IPS-18a (cell line): ENCODE data around the gene PGAM5.
"Not testable (repeated sequence)": the region's sequence is repeated elsewhere in the genome, so short reads cannot be mapped to it uniquely, and the experiment has no call there.

Experiments used
- H3K27ac ChIP-seq: one replicate; pipeline ENCODE4 v1.5.1; 2013; ENCODE audit warnings: low read length
- H3K27me3 ChIP-seq: one replicate; pipeline ENCODE4 v1.6.1; 2013; ENCODE audit warnings: mild to moderate bottlenecking, low read length; ENCODE audit not compliant: control insufficient read depth, insufficient read depth
- H3K36me3 ChIP-seq: one replicate; pipeline ENCODE4 v1.6.1; 2013; ENCODE audit warnings: low read depth, low read length; ENCODE audit not compliant: control insufficient read depth
- H3K4me1 ChIP-seq: one replicate; pipeline ENCODE4 v1.6.1; 2013; ENCODE audit warnings: low read depth, low read length; ENCODE audit not compliant: control insufficient read depth
- H3K4me3 ChIP-seq: one replicate; pipeline ENCODE4 v1.5.1; 2013; ENCODE audit warnings: low read length
- H3K9ac ChIP-seq: one replicate; pipeline ENCODE4 v1.6.1; 2013; ENCODE audit warnings: mild to moderate bottlenecking, low read length, moderate library complexity
- H3K9me3 ChIP-seq: one replicate; pipeline ENCODE4 v1.6.1; 2013; ENCODE audit warnings: low read depth, low read length; ENCODE audit not compliant: control insufficient read depth

The PGAM5 gene

DNA sequence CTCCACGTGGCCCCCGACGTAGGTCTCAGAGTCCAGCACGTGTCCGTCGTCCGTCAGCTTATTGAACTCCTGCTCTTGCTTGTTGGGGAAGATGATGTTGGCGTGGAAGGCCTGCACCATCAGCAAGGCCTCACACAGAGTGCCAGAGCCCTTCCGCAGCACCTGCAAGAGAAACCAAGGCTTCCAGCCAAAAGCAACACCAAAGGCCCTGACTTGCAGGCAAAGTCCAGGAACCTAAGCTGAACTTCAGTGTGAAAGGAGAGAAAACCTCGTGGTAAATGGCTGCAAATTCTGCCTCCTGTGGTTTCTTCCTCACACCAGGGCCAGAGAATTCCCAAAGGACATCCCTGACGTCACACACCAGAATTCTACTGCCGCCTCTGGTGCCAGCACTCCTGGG lies 38.0 kb upstream of the PGAM5 start:
- peaks cover 80% of the 10 kb centered on the region for H3K36me3 ChIP-seq

DNA sequence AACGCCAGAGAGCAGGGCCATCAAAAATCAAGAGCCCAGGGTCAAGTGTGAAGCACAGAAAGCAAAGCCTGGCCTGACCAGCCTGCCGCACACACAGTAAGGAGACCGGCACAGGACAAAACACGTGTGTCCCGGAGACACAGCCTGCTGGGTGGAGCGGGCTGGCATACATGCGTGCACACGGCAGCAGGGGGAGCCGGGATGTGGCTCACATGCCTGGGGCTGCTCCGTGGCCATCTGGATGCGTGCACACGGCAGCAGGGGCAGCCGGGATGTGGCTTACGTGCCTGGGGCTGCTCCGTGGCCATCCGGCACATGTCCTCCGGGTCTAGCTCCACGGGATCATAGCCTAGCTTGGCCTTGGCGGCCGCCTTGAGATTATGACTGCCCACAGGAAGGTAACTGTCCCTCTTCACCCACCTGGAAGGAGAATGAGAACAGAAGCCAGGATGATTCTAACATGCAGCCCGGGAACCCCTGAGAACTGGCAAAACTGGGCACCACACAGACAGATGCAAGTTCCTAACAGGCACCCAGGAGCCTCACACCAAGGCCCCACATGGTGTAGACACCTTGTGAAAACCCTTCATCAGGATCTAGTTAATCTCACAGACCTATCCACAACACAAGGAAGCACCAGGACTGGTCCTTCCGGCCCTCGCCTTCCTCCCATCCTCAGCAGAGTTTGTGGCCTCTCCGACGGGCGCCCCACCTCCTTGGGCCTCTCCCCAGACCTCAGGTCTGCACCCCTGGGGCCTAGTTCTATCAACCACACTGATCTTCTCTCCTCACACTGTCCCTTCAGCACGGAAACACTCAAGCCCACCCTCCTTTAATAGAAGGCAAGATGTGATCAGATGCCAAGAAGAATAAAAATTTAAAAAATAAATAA lies 37.1 kb upstream of the PGAM5 start:
- peaks cover 82% of the 10 kb centered on the region for H3K36me3 ChIP-seq
- no peaks in the 10 kb centered on the region for H3K4me1 ChIP-seq
- H3K27me3 ChIP-seq = no peaks in the 10 kb centered on the region
- no peak overlapping the region for H3K9ac ChIP-seq
- no peak overlapping the region for H3K27ac ChIP-seq
- H3K4me3 ChIP-seq = no peak overlapping the region
- H3K9me3 ChIP-seq = no peaks in the 10 kb centered on the region

More for the DNA sequence above, 38.0 kb upstream of the PGAM5 start:
- H3K27me3 ChIP-seq = no peaks in the 10 kb centered on the region
- H3K4me3 ChIP-seq = no peak overlapping the region
- no peaks in the 10 kb centered on the region for H3K9me3 ChIP-seq
- H3K4me1 ChIP-seq = no peaks in the 10 kb centered on the region
- H3K9ac ChIP-seq = no peak overlapping the region
- no peak overlapping the region for H3K27ac ChIP-seq

DNA sequence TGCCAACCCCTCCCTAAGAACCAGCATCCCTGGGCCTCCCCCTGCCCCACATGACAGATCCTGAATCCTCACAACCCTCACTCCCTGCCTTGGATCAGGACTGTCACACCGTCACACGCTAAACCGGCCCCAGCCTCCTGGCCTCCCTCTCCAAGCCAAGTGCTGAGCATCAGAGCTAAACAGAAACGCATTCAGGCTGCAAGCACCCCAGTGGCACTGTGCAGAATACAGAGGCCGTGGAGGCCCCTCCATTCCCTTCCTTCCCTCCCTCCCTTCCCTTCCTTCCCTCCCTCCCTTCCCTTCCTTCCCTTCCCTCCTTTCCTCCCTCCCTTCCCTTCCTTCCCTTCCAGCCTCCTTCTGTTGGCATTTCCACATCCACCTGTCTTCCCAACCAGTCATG lies 36.1 kb upstream of the PGAM5 start:
- Histone ChIP-seq H3K27ac (no peak overlapping the region), H3K9ac (no peak overlapping the region)

DNA sequence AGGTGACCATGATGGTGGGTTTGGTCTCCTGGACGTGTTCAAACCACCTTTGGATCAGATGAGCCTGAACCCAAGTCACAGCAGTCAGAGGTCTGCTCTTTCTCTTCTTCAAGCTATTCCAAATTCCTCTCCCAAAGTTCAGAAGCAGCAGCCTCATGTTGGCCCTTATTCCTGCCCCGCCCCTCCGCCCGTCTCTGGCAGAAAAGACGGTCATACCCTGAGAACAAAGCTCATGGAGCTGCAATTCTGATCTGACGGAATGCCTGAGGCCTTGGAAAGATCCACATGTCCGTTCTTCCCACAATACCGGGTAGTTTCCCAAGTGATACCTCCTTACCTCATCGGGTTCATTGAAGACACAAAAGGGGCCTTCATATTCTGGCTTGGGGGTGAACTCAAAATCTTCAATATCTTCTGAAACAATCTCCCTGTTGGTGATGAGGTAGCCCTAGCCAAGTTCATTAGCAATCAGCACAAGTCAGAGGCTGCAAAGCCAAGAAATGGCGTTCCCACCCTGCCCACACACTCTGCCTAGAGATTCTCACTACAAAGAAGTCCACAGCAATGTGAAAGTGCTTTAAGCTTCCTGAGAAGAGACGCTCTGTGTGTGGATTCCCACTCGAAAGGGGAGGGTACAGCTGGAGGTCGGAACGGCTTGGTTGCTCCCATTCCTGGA lies 34.7 kb upstream of the PGAM5 start:
- H3K4me3 ChIP-seq = no peak overlapping the region
- H3K9ac ChIP-seq = no peak overlapping the region
- H3K4me1 ChIP-seq = no peaks in the 10 kb centered on the region
- no peak overlapping the region for H3K27ac ChIP-seq
- H3K9me3 ChIP-seq = no peaks in the 10 kb centered on the region
- H3K36me3 ChIP-seq = peaks cover 78% of the 10 kb centered on the region
- no peaks in the 10 kb centered on the region for H3K27me3 ChIP-seq

More for the DNA sequence above, 36.1 kb upstream of the PGAM5 start:
- Histone ChIP-seq H3K4me3 (no peak overlapping the region), H3K27me3 (no peaks in the 10 kb centered on the region), H3K9me3 (no peaks in the 10 kb centered on the region), H3K36me3 (peaks cover 82% of the 10 kb centered on the region), H3K4me1 (no peaks in the 10 kb centered on the region)

DNA sequence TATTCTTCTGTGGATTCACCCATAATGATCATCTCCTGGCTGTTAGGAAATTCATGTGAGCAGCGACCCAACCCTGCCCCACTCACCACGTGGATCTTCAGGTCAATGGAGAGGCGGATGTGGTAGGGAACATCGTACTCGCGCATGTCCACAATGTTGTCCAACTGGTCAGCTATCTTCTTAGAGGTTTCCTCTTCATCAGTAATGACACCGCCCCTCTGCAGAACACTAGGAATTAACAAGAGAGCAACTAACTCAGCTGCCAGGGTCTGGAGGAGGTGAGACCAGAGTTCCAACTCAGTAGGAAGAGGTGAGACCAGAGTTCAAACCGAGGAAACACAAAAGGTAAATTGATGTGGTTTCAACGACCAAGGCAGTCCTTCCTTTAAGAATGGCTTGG lies 33.1 kb upstream of the PGAM5 start:
- no peaks in the 10 kb centered on the region for H3K9me3 ChIP-seq
- no peaks in the 10 kb centered on the region for H3K4me1 ChIP-seq
- H3K27me3 ChIP-seq = no peaks in the 10 kb centered on the region
- no peak overlapping the region for H3K9ac ChIP-seq
- no peak overlapping the region for H3K4me3 ChIP-seq
- H3K36me3 ChIP-seq = peaks cover 64% of the 10 kb centered on the region
- no peak overlapping the region for H3K27ac ChIP-seq

DNA sequence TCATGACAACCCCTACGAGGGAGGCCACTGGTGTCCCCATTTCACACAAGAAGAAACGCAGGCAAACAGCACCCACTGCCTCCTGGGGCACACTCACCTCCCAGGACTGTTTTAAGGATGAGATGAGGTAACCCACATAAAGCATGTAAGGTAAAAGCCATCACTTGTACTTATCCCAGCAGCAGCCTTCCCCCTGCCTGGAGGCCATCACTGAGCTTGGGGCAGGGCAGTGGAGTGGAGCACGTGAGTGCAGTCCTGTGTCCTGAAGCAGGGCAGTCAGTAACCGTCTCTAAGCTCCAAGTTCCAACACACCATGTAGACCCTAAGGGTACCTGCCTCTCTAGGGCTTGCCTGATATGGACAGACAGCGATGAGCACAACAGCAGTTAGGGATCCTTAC lies 25.2 kb upstream of the PGAM5 start:
- Histone ChIP-seq H3K36me3 (no peaks in the 10 kb centered on the region), H3K27ac (no peak overlapping the region), H3K9ac (no peak overlapping the region), H3K4me1 (no peaks in the 10 kb centered on the region), H3K9me3 (no peaks in the 10 kb centered on the region), H3K4me3 (peak overlapping the region; percentile 27), H3K27me3 (peaks cover 12% of the 10 kb centered on the region)

DNA sequence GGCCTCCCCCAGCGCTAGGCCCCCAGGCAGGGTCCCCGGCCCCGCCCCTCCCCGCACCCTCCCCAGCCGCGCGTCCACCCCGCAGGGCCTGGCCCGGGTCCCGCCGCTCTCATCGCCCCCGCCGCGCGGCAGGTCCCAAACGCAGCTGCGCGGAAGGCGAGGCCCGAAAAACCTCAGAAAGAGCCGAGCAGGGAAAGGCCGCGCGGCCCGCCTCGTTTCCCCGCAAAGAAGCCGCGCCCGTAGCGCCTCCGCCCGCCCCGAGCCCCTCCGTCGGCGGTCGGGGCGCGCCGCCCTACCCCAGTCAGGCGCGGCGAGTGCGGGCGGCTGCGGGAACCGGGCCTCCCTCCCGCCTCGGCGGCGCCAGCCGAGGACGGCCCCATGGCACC lies 23.8 kb upstream of the PGAM5 start:
- Histone ChIP-seq H3K9ac (peak overlapping the region; percentile 67), H3K4me3 (peak overlapping the region; percentile 58), H3K27me3 (peaks cover 12% of the 10 kb centered on the region), H3K9me3 (no peaks in the 10 kb centered on the region), H3K4me1 (no peaks in the 10 kb centered on the region), H3K36me3 (no peaks in the 10 kb centered on the region), H3K27ac (no peak overlapping the region)

DNA sequence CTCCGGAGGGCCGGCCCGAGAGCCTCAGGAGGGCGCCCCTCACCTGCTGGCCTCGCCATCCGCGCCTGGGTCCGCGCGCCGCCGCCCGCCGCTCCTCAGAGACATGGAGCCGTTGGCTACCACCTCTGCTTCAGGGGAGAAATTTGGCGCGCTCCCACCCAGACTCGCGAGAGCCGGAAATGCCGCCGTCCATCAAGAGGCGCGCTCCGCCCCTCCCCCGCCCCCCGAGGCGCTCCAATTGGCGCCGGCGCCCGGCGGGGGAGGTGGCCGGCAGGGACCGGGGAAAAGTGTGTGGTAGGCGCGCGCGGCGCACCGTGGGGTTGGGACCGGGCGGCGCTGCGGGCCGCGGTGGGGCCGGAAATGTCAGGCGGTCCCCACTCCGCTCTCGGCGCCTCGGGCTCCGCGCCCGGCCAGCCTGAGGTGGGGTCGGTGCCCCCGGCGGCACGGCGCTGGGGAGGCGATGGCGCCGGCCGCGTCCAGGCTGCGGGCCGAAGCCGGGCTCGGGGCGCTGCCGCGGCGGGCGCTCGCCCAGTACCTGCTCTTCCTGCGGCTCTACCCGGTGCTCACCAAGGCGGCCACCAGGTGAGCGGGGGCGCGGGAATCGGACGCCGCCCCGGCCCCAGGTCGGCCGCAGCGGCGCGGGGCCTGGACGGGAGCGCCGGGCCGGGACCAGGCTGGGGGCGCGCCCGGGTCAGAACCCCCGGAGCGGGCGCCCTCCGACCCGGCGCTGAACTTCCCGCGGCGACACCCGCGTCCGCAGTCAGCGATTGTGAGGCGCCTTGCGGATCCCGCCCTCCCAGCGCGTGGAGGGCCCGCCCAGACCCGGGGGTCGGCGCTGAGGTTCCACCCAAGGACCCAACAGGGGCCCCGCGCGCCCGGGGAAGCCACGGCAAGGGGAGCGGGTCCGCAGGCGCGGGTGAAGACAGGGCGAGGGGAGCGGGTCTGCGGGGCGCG lies 23.2 kb upstream of the PGAM5 start, which contains the start of the genes POLE and PXMP2:
POLE (minus strand) TSS at position 132 of the 954 bp plus-strand sequence; CDS start at position 105, 27 bp downstream.
PXMP2 (plus strand) TSS at position 377 of the 954 bp plus-strand sequence; CDS start at position 461, 84 bp downstream.
- H3K9me3 ChIP-seq = no peaks in the 10 kb centered on the region
- peaks cover 12% of the 10 kb centered on the region for H3K27me3 ChIP-seq
- no peaks in the 10 kb centered on the region for H3K36me3 ChIP-seq
- peak within 1 kb of the TSS; percentile 67 for H3K9ac ChIP-seq
- H3K27ac ChIP-seq = no peak within 1 kb of the TSS
- H3K4me1 ChIP-seq = no peaks in the 10 kb centered on the region
- H3K4me3 ChIP-seq = peak within 1 kb of the TSS; percentile 58

DNA sequence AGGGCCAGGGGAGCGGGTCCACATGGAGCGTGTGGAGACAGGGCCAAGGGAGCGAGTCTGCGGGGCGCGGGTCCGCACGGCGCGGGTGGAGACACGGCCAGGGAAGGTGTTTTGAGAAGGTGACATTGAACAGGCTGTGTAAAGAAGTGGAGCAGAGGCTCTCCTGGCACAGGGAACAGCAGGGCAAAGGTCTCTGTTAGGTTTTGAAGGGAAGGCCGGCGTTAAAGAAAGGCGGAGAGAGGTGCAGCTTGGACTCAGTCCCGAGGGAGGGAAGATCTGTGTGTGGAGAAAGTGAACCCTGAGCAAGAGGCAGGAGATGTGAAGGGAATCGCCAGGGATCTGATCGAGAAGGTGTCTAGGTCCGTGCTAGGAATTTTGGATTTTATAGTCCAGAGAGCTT lies 21.4 kb upstream of the PGAM5 start:
- H3K27ac ChIP-seq = no peak overlapping the region
- H3K36me3 ChIP-seq = no peaks in the 10 kb centered on the region
- peak overlapping the region; percentile 21 for H3K4me3 ChIP-seq
- no peaks in the 10 kb centered on the region for H3K9me3 ChIP-seq
- no peak overlapping the region for H3K9ac ChIP-seq
- H3K27me3 ChIP-seq = peaks cover 12% of the 10 kb centered on the region
- H3K4me1 ChIP-seq = no peaks in the 10 kb centered on the region

DNA sequence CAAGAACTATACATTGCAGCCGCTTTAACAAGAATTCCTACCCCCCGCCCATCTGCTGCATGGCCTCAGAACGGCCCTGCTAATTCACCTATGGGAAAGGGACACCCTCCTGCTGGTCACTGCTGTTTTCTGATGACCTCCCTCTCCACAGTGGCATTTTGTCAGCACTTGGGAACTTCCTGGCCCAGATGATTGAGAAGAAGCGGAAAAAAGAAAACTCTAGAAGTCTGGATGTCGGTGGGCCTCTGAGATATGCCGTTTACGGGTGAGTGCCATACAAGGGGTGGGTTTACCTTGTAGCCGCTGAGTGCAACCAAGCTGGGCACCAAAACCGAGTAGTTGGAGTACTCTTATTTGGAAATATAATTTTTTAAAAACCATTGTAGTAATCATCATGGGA lies 20.5 kb upstream of the PGAM5 start:
- Histone ChIP-seq H3K27ac (no peak overlapping the region), H3K27me3 (peaks cover 12% of the 10 kb centered on the region), H3K4me1 (no peaks in the 10 kb centered on the region), H3K4me3 (no peak overlapping the region), H3K9ac (no peak overlapping the region), H3K9me3 (no peaks in the 10 kb centered on the region), H3K36me3 (no peaks in the 10 kb centered on the region)

DNA sequence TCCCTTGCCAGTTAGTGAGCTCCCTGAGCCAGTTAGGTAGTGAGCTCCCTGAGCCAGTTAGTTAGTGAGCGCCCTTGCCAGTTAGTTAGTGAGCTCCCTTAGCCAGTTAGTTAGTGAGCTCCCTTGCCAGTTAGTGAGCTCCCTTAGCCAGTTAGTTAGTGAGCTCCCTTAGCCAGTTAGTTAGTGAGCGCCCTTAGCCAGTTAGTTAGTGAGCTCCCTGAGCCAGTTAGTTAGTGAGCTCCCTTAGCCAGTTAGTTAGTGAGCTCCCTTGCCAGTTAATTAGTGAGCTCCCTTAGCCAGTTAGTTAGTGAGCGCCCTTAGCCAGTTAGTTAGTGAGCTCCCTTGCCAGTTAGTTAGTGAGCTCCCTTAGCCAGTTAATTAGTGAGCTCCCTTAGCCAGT lies 18.6 kb upstream of the PGAM5 start:
- not testable (repeated sequence) for H3K4me1 ChIP-seq, H3K27ac ChIP-seq, H3K9ac ChIP-seq, H3K4me3 ChIP-seq, H3K9me3 ChIP-seq, H3K36me3 ChIP-seq
- H3K27me3 ChIP-seq = peaks cover 12% of the 10 kb centered on the region
